Measurements from ENCODE around the gene CELA3A. TPM values are rescaled to one million over a fixed set of nuclear protein-coding genes. Genes with fewer than 3 reads are reported as not detected.
"Not testable (repeated sequence)": the region's sequence is repeated elsewhere in the genome, so short reads cannot be mapped to it uniquely, and the experiment has no call there.

Gene CELA3A
- total RNA-seq, 1 donor from 2014 or later, result not detected

DNA sequence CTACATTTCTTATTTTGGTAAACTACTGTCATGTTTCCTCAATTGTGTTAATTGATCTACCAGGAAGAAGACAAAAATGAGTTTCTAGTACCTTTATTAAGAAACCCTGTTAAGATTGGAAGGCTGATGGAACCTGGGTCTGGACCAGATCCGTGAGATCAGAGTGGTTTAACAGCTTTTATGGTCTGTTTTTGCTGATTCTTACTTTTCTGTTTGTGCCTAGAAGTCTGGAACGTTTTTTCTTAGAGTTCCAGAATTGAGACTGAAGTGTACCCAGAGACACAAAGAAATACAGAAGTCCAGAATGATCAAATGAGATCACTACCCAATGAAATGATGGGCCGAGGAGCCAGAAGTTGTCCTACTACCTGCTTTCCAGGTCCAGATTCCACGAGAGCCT, 28.6 kb downstream of the CELA3A start:
- no peak for DNase-seq (ENCODE audit: low spot score in 2 of 2, unreplicated experiment in 2 of 2)
- peaks cover 18% of the 10 kb centered on the region for H3K4me1 Mint-ChIP-seq
- TF ChIP-seq, protein P1, sequence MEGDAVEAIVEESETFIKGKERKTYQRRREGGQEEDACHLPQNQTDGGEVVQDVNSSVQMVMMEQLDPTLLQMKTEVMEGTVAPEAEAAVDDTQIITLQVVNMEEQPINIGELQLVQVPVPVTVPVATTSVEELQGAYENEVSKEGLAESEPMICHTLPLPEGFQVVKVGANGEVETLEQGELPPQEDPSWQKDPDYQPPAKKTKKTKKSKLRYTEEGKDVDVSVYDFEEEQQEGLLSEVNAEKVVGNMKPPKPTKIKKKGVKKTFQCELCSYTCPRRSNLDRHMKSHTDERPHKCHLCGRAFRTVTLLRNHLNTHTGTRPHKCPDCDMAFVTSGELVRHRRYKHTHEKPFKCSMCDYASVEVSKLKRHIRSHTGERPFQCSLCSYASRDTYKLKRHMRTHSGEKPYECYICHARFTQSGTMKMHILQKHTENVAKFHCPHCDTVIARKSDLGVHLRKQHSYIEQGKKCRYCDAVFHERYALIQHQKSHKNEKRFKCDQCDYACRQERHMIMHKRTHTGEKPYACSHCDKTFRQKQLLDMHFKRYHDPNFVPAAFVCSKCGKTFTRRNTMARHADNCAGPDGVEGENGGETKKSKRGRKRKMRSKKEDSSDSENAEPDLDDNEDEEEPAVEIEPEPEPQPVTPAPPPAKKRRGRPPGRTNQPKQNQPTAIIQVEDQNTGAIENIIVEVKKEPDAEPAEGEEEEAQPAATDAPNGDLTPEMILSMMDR (IDR thresholded peaks at IDR 0.05; ENCODE audit: unreplicated experiment), result no peak
- H3K27ac Mint-ChIP-seq, result no peak overlapping the region
- no peak overlapping the region for H3K4me3 Mint-ChIP-seq
- no peaks in the 10 kb centered on the region for H3K9me3 Mint-ChIP-seq
- H3K27me3 Mint-ChIP-seq (ENCODE audit: low read depth), result no peaks in the 10 kb centered on the region
- no peaks in the 10 kb centered on the region for H3K36me3 Mint-ChIP-seq

DNA sequence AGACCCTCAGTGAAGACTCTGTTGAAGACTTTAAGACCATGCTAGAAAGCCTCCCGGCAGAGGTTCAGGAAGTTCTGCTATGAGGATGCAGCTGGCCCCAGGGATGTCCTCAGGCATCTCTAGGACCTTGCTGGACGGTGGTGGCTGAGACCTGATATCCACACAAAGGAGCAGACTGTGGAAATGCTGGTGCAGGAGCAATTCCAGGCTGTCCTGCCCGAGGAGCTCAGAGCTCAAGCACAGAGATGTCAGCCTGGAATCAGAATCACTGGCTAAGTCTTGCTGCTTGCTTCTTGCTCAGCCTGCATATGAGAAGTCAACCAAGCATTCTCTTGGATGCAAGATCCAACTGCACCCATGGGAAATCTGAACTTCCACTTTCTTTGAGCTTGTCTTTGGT, 29.0 kb downstream of the CELA3A start:
- no peak overlapping the region for H3K4me3 Mint-ChIP-seq
- peaks cover 18% of the 10 kb centered on the region for H3K4me1 Mint-ChIP-seq
- H3K36me3 Mint-ChIP-seq, result no peaks in the 10 kb centered on the region
- TF ChIP-seq, protein P1 (IDR thresholded peaks at IDR 0.05; ENCODE audit: unreplicated experiment), result no peak
- no peaks in the 10 kb centered on the region for H3K27me3 Mint-ChIP-seq (ENCODE audit: low read depth)
- H3K9me3 Mint-ChIP-seq, result no peaks in the 10 kb centered on the region
- no peak overlapping the region for H3K27ac Mint-ChIP-seq
- no peak for DNase-seq (ENCODE audit: low spot score in 2 of 2, unreplicated experiment in 2 of 2)

DNA sequence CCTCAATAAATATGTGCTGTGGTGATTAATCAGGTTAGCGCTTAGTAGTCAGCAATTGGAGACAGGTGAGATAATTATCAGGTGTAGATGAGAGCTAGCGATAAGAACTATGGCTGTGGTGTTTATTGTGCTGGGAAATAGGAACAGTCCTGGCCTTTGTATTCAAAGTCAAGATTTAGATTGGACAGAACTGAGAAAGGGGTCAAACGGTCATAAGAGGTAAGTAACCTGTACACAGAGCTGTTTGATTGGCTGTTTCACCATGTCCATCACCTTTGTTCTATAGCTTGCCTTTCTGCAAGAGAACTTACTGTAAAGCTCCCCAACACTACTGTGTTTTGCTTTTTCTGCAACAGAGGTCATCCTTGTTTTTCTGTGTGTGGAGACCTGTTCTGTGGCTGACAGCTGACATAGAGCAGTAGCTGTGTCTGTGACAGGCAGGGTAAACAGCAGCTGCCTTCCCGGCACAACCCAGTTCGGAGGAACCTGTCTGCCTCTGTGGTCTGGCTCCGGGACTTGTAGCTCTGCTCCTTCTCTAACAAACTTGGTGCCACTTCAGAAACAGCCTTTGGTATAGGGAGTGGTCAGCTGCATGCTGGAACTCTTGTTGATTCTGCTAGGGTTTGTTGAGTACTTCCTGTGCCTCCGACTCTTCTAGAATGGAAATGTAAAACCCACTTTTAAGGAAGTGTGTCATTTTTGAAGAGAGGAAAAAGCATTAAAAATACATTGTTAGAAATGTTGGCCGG, 29.9 kb downstream of the CELA3A start:
- peaks cover 13% of the 10 kb centered on the region for H3K4me1 Mint-ChIP-seq
- H3K9me3 Mint-ChIP-seq, result no peaks in the 10 kb centered on the region
- no peak for DNase-seq (ENCODE audit: low spot score in 2 of 2, unreplicated experiment in 2 of 2)
- peak overlapping the region; percentile 74 for H3K27ac Mint-ChIP-seq
- H3K36me3 Mint-ChIP-seq, result no peaks in the 10 kb centered on the region
- TF ChIP-seq, protein P1 (IDR thresholded peaks at IDR 0.05; ENCODE audit: unreplicated experiment), result no peak
- no peaks in the 10 kb centered on the region for H3K27me3 Mint-ChIP-seq (ENCODE audit: low read depth)
- no peak overlapping the region for H3K4me3 Mint-ChIP-seq

DNA sequence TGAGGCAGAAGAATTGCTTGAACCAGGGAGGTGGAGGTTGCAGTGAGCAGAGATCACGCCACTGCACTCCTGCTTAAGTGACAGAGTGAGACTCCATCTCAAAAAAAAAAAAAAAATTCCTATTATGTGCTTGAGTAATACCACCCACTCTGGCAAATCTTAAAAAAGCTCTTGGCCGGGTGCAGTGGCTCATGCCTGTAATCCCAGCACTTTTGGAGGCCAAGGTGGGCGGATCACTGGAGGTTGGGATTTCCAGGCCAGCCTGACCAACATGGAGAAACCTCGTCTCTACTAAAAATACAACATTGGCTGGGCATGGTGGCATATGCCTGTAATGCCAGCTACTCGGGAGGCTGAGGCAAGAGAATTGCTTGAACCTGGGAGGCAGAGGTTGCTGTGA, 33.4 kb downstream of the CELA3A start:
- not testable (repeated sequence) for H3K27me3 Mint-ChIP-seq (ENCODE audit: low read depth); H3K36me3 Mint-ChIP-seq; DNase-seq (ENCODE audit: low spot score in 2 of 2, unreplicated experiment in 2 of 2); H3K9me3 Mint-ChIP-seq; H3K27ac Mint-ChIP-seq; H3K4me3 Mint-ChIP-seq
- peaks cover 12% of the 10 kb centered on the region for H3K4me1 Mint-ChIP-seq

DNA sequence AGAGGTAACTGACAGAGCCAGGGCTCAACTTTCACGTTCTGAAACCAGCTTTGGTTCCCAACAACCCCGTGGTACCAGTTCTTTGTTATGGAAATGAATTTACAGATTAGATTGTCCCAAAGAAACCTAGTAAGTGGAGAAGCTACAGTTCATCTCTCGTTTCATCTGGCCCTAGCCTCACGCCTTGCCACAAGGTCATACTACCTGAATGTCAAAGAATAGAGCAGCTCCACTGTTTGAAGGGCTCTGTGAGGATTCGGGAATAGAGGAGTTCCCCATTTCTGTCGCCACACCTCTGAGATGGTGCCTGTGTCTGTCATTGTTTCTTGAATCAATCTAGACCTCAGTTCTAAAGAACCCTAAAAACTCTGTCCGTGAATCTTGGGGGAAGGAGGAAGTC, 36.1 kb downstream of the CELA3A start:
- Mint-ChIP-seq H3K9me3 (no peaks in the 10 kb centered on the region), H3K27me3 (ENCODE audit: low read depth) (no peaks in the 10 kb centered on the region), H3K36me3 (no peaks in the 10 kb centered on the region), H3K27ac (no peak overlapping the region), H3K4me1 (peaks cover 14% of the 10 kb centered on the region), H3K4me3 (no peak overlapping the region)
- no peak for DNase-seq (ENCODE audit: low spot score in 2 of 2, unreplicated experiment in 2 of 2)
- TF ChIP-seq, protein P1 (IDR thresholded peaks at IDR 0.05; ENCODE audit: unreplicated experiment), result no peak

DNA sequence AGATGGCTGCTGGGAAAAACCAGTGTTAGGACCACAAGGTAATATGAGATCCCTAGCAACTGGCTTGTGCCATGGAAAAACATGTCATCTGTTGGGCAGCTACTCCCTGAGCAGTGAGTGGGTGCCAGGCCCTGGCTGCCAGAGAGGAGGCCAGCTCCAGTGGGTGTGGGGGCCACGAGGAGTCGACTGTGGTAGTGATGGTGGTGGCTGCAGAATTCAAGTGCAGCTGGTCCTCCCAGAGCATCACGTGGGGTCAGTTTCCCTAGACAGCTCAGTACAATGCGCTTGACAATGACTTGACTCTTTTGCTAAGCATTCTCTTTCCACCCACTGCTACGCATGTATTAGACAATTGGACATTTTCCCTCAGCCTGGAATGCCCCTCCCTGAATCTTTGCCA, 36.6 kb downstream of the CELA3A start:
- Mint-ChIP-seq H3K36me3 (no peaks in the 10 kb centered on the region), H3K9me3 (no peaks in the 10 kb centered on the region), H3K4me3 (no peak overlapping the region), H3K4me1 (peaks cover 19% of the 10 kb centered on the region), H3K27me3 (ENCODE audit: low read depth) (no peaks in the 10 kb centered on the region), H3K27ac (no peak overlapping the region)
- no peak for DNase-seq (ENCODE audit: low spot score in 2 of 2, unreplicated experiment in 2 of 2)
- TF ChIP-seq, protein P1 (IDR thresholded peaks at IDR 0.05; ENCODE audit: unreplicated experiment), result no peak

Measured in mesothelial cell of epicardium (in vitro differentiated cells).